ENCODE results near the gene DLGAP1.
"Not testable (repeated sequence)": the region's sequence is repeated elsewhere in the genome, so short reads cannot be mapped to it uniquely, and the experiment has no call there.

Gene DLGAP1

GRCh38 chr18:3655254-3656050 lies 799.7 kb downstream of the DLGAP1 start:
- DNase-seq (ENCODE audit: low read depth) = no peak

GRCh38 chr18:3654442-3655253 lies 800.5 kb downstream of the DLGAP1 start:
- no peak for DNase-seq (ENCODE audit: low read depth)

GRCh38 chr18:3653851-3654441 lies 801.2 kb downstream of the DLGAP1 start:
- DNase-seq (ENCODE audit: low read depth) = no peak

GRCh38 chr18:3653263-3653850 lies 801.8 kb downstream of the DLGAP1 start:
- no peak for DNase-seq (ENCODE audit: low read depth)

GRCh38 chr18:3652380-3653262 lies 802.5 kb downstream of the DLGAP1 start:
- DNase-seq (ENCODE audit: low read depth) = peak; percentile 60

- no peak for DNase-seq (ENCODE audit: low read depth)
Observed at GRCh38 chr18:3651266-3651665, 803.8 kb downstream of the DLGAP1 start.

- DNase-seq (ENCODE audit: low read depth) = not testable (repeated sequence)
Observed at GRCh38 chr18:3650521-3651042, 804.5 kb downstream of the DLGAP1 start.

GRCh38 chr18:3649633-3650426 lies 805.3 kb downstream of the DLGAP1 start:
- DNase-seq (ENCODE audit: low read depth) = no peak

- no peak for DNase-seq (ENCODE audit: low read depth)
Observed at GRCh38 chr18:3649135-3649632, 805.9 kb downstream of the DLGAP1 start.

GRCh38 chr18:3648641-3649040 lies 806.5 kb downstream of the DLGAP1 start:
- DNase-seq (ENCODE audit: low read depth) = no peak

- DNase-seq (ENCODE audit: low read depth) = no peak
Observed at GRCh38 chr18:3648200-3648599, 806.9 kb downstream of the DLGAP1 start.

GRCh38 chr18:3647636-3648035 lies 807.5 kb downstream of the DLGAP1 start:
- DNase-seq (ENCODE audit: low read depth) = no peak

- no peak for DNase-seq (ENCODE audit: low read depth)
Observed at GRCh38 chr18:3645384-3646156, 809.5 kb downstream of the DLGAP1 start.

GRCh38 chr18:3634250-3634939 lies 820.7 kb downstream of the DLGAP1 start:
- DNase-seq (ENCODE audit: low read depth) = no peak

GRCh38 chr18:3631887-3632286 lies 823.2 kb downstream of the DLGAP1 start:
- no peak for DNase-seq (ENCODE audit: low read depth)

GRCh38 chr18:3626929-3627458 lies 828.1 kb downstream of the DLGAP1 start:
- DNase-seq (ENCODE audit: low read depth) = no peak

- no peak for DNase-seq (ENCODE audit: low read depth)
Observed at GRCh38 chr18:3625742-3626091, 829.4 kb downstream of the DLGAP1 start.

GRCh38 chr18:3624935-3625741 lies 830.0 kb downstream of the DLGAP1 start:
- peak; percentile 58 for DNase-seq (ENCODE audit: low read depth)
